Hair follicular keratinocyte (primary cell): ENCODE measurements around the gene TECR. TPM values are rescaled to one million over a fixed set of nuclear protein-coding genes. Genes with fewer than 3 reads are reported as not detected.

ENCODE experiments used
- total RNA-seq: library from RNA; depleted of rRNA; stranded (reverse); fragments of >200 nt; gene quantifications from 2 replicates; pipeline ENCODE4 v1.2.3, GENCODE V29; 2015

Gene TECR
- 80.6 and 98.3 TPM in 2 replicates for total RNA-seq

DNA sequence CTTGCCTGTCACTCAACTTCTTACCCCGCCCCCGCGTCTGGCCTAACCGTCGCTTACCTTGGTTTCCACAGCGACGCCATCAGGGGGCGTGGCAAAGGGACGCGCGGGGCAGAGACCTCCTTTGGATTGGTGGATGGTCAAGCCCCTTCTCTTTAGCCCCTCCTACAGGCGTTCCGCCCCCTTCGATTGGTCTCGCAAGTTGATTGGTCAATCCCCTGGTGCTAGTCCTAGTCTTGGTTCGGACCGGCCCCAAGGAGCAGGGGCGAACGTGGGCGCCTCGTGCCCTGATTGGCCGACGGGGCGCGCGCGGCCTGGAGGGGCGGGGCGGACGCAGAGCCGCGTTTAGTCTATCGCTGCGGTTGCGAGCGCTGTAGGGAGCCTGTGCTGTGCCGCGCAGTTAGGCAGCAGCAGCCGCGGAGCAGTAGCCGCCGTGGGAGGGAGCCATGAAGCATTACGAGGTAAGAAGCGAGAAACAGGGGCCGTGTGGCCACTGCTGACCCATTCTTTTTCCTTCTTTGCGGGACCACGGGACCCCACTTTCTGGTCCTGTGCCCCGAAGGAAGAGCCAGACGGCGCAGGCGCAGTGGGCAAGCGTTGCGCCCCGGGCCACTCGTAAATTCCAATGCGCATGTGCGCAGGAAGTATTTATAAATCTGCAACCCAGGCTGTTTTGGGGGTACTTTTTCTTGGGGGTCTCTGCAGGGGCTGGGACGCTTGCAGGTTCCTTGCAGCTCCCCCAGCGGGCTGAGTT, at the start of gene TECR:
Gene TECR (plus strand): TSS at position 341 of the 751 bp plus-strand sequence. CDS start 103 bp downstream, at position 444.

GRCh38 chr19:14496029-14496833, 33.2 kb upstream of the TECR start, which contains the start of gene GIPC1:
GIPC1 (minus strand) TSS chr19:14496127; CDS start chr19:14482976, 13,151 bp downstream.

DNA sequence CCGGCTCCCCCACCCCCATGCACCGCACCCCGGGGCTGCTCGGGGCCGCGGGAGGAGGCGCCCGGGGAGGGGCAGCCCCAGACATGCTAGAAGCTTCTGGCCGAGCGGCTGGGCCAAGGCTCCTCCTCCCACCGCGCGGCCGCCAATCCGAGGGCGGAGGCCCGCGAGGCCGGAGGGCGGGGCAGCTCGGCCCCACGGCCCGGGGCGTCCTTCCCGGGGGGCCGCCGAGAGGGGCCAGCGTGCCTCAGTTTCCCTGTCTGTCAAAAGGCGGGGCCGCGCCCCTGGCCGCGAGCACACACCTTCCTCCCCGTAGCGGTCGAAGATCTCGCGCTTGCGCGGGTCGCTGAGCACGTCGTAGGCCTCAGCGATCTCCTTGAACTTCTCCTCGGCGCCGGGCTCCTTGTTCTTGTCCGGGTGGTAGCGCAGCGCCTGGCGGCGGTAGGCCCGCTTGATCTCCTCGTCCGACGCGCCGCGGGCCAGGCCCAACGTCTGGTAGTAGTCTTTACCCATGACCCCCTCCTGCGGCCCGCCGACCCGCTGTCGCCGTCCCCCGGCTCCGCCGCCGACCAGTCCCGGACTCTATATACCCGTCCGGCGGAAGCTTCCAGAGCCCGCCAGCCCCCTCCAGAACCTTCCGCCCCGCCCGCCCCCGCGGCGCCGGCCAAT, 11.4 kb upstream of the TECR start, which contains the start of gene DNAJB1:
Gene DNAJB1 (minus strand): TSS at position 558 of the 666 bp plus-strand sequence. CDS start 48 bp downstream, at position 510.

DNA sequence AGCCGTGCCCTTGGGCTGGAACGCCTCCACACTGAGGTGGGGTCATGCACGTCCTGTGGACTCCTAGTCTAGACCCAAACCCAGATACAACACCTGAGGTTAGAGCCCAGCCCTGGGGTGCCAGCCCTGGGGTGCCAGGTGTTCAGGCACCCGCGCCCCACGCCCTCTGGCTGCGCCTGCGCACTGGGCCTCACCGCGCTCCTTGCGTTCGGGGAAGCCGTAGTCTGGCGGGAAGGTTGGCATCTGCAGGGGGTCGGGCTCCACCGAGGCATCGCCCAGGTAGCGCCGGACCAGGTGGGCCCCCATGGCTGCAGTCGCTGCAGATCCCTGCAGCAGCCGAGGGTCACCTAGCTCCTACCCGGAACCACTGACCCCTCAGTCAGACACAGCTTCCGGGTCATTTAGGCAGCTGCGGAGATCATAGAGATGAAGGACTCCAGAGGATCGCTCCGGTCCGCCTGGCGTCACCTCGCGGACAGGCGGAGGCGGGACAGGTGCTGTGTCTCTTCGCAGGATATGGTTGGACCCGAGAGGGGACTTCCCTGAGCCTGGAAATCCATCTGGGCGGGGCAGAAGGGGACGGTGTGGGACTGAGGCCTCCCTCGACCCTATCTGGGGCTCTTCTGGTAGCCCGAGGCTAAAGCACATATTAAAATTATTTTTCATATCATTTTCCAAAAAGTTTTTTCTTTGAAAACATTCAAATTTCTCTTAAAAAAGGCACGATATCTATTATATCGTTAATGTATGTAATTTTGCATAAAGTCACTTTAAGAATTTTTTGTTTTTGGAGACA, 42.5 kb downstream of the TECR start, which contains the start of gene NDUFB7:
Gene NDUFB7 (minus strand): TSS at position 372 of the 796 bp plus-strand sequence. CDS start 66 bp downstream, at position 306.

DNA sequence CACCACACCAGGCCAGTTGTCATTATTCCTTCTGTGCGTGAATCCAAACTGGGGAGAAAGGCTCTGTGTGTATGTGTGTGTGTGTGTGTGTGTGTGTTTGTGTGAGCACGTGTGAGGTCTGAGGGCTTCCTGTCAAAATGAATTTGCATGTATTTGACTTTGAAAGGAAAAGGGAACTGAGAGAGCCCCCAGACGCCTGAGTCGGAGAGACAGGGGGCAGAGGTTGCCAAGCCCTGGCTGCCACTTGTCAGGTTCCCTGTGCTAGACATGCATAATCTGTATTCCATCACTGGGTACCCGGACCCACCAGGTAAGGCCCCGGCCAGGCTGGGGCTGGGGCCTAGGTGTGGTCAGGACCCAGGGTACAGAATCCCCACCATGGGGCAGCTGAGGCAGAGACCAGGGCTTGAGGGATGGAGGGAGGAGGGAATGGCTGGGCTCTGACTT, 53.5 kb downstream of the TECR start, which contains the start of gene CLEC17A:
Gene CLEC17A (plus strand): TSS at position 191 of the 447 bp plus-strand sequence. CDS start 77 bp downstream, at position 268.

Other genes starting within 250 kb of the TECR start
- 2.7 and 8.9 TPM in 2 replicates for gene ADGRE5, start 148.2 kb upstream of the TECR start, total RNA-seq
- gene DDX39A, start 110.3 kb upstream of the TECR start, total RNA-seq = 103 and 202 TPM in 2 replicates
- 5.6 and 6.9 TPM in 2 replicates for gene PKN1, start 96.3 kb upstream of the TECR start, total RNA-seq
- gene PTGER1, start 54.2 kb upstream of the TECR start, total RNA-seq = 0.78 TPM in 1 of 2 replicates, not detected in the other
- gene GIPC1, start 33.5 kb upstream of the TECR start, total RNA-seq = 179 and 181 TPM in 2 replicates
- gene DNAJB1, start 11.2 kb upstream of the TECR start, total RNA-seq = 100 and 107 TPM in 2 replicates
- gene NDUFB7, start 42.5 kb downstream of the TECR start, total RNA-seq = 371 and 397 TPM in 2 replicates
- gene CLEC17A, start 53.5 kb downstream of the TECR start, total RNA-seq = not detected in 2 replicates
- not detected in 2 replicates for gene ADGRE3, start 145.2 kb downstream of the TECR start, total RNA-seq
- gene ZNF333, start 160.5 kb downstream of the TECR start, total RNA-seq = 3.2 and 5.1 TPM in 2 replicates
- 2.2 and 2.5 TPM in 2 replicates for gene ADGRE2, start 249.0 kb downstream of the TECR start, total RNA-seq